NCI-H128 (cell line): ENCODE results near the gene ABCC4.

Source experiments
- DNase-seq: peaks from one replicate; lab custom pipeline; 2025; ENCODE audit not compliant: unreplicated experiment; lab: John Stamatoyannopoulos, UW

Gene ABCC4

GRCh38 chr13:95301183-95301967 is at the start of gene ABCC4:
TSS of gene ABCC4 (minus strand) at chr13:95301451. CDS start at chr13:95301314, 137 bp downstream.
- DNase-seq, result peak; percentile 13

GRCh38 chr13:95349267-95349666 is 48.0 kb upstream of the ABCC4 start:
- DNase-seq, result no peak

- no peak for DNase-seq
Measured at GRCh38 chr13:95343944-95344343, 42.7 kb upstream of the ABCC4 start.

GRCh38 chr13:95341441-95341840 is 40.2 kb upstream of the ABCC4 start:
- DNase-seq, result no peak

- DNase-seq, result no peak
Measured at GRCh38 chr13:95338905-95339304, 37.7 kb upstream of the ABCC4 start.

GRCh38 chr13:95337597-95337996 is 36.3 kb upstream of the ABCC4 start:
- no peak for DNase-seq

GRCh38 chr13:95335667-95336066 is 34.4 kb upstream of the ABCC4 start:
- DNase-seq, result no peak

- DNase-seq, result no peak
Measured at GRCh38 chr13:95328386-95328785, 27.1 kb upstream of the ABCC4 start.

- DNase-seq, result no peak
Measured at GRCh38 chr13:95327190-95327589, 25.9 kb upstream of the ABCC4 start.

GRCh38 chr13:95326695-95327094 is 25.4 kb upstream of the ABCC4 start:
- no peak for DNase-seq

- DNase-seq, result no peak
Measured at GRCh38 chr13:95325485-95325884, 24.2 kb upstream of the ABCC4 start.

- DNase-seq, result no peak
Measured at GRCh38 chr13:95323930-95324662, 22.8 kb upstream of the ABCC4 start.

- no peak for DNase-seq
Measured at GRCh38 chr13:95319551-95320274, 18.5 kb upstream of the ABCC4 start.

GRCh38 chr13:95317039-95317989 is 16.1 kb upstream of the ABCC4 start:
- DNase-seq, result no peak

- DNase-seq, result no peak
Measured at GRCh38 chr13:95315752-95316151, 14.5 kb upstream of the ABCC4 start.

- DNase-seq, result no peak
Measured at GRCh38 chr13:95307507-95307906, 6.3 kb upstream of the ABCC4 start.

- DNase-seq, result no peak
Measured at GRCh38 chr13:95304453-95304852, 3.2 kb upstream of the ABCC4 start.

GRCh38 chr13:95301968-95302393 is 730 bp upstream of the ABCC4 start:
- no peak for DNase-seq

GRCh38 chr13:95300625-95301182 is 547 bp downstream of the ABCC4 start:
- DNase-seq, result no peak

GRCh38 chr13:95298971-95299621 is 2.2 kb downstream of the ABCC4 start:
- DNase-seq, result no peak
